GM12892 (cell line): ENCODE results near the gene SLC29A1. TPM values are rescaled to one million over a fixed set of nuclear protein-coding genes. Genes with fewer than 3 reads are reported as not detected.
"Not testable (repeated sequence)": the region's sequence is repeated elsewhere in the genome, so short reads cannot be mapped to it uniquely, and the experiment has no call there.

Experiments used
- DNase-seq: peaks from one replicate; pipeline ENCODE4 v3.0.0; 2011; ENCODE audit not compliant: insufficient read length
- FAIRE-seq: peaks from 2 replicates; lab custom pipeline; 2011; peaks lifted over from hg19 to GRCh38; lab: Jason Lieb, UNC
- POLR2A ChIP-seq: IDR thresholded peaks from 2 replicates; pipeline ENCODE4 v1.6.1; 2011; ENCODE audit warnings: low read depth, low read length, control low read depth
- POLR2AphosphoS5 ChIP-seq: IDR thresholded peaks from 2 replicates; pipeline ENCODE4 v1.6.1; 2011; ENCODE audit warnings: low read depth, low read length, control low read depth
- TAF1 ChIP-seq: IDR thresholded peaks from 2 replicates; pipeline ENCODE4 v1.6.1; 2011; ENCODE audit warnings: low read depth, mild to moderate bottlenecking, control low read depth, low read length, borderline replicate concordance
- polyA plus RNA-seq: library from polyadenylated mRNA; unstranded; fragments of >200 nt; gene quantifications from one replicate; pipeline ENCODE4 v1.2.1, GENCODE V29; 2012; ENCODE audit warnings: missing spikeins, inconsistent platforms; ENCODE audit not compliant: missing spikeins

Gene SLC29A1
- polyA plus RNA-seq = 53.0 TPM

GRCh38 chr6:44223319-44224028 lies at the start of gene SLC29A1:
SLC29A1 (plus strand) TSS chr6:44223595; CDS start chr6:44227314, 3,719 bp downstream.
- DNase-seq (peak; percentile 93), FAIRE-seq (peak; percentile 67)
- TF ChIP-seq TAF1 (0 out of 2 replicates have a peak, but pooled peaks have one; percentile 20), POLR2A (peak; percentile 68), POLR2AphosphoS5 (peak; percentile 36)

- no peak for TF ChIP-seq POLR2AphosphoS5
- no peak for TF ChIP-seq TAF1
- TF ChIP-seq POLR2A = no peak
- no peak for FAIRE-seq
- no peak for DNase-seq
Measured at GRCh38 chr6:44176130-44176761, 47.1 kb upstream of the SLC29A1 start.

GRCh38 chr6:44176762-44177509 lies 46.5 kb upstream of the SLC29A1 start:
- DNase-seq (peak; percentile 61), FAIRE-seq (peak; percentile 76)
- no peak for TF ChIP-seq TAF1
- no peak for TF ChIP-seq POLR2A
- no peak for TF ChIP-seq POLR2AphosphoS5

GRCh38 chr6:44177691-44178423 lies 45.5 kb upstream of the SLC29A1 start:
- no peak for FAIRE-seq
- no peak for TF ChIP-seq POLR2A
- DNase-seq = no peak

GRCh38 chr6:44178424-44179071 lies 44.8 kb upstream of the SLC29A1 start:
- TF ChIP-seq POLR2A = no peak
- TF ChIP-seq POLR2AphosphoS5 = no peak
- no peak for TF ChIP-seq TAF1
- DNase-seq (no peak), FAIRE-seq (no peak)

- DNase-seq (no peak), FAIRE-seq (no peak)
Measured at GRCh38 chr6:44179072-44179536, 44.3 kb upstream of the SLC29A1 start.

GRCh38 chr6:44179648-44180047 lies 43.7 kb upstream of the SLC29A1 start:
- DNase-seq = no peak
- TF ChIP-seq TAF1 (no peak), POLR2A (no peak), POLR2AphosphoS5 (no peak)
- no peak for FAIRE-seq

More at GRCh38 chr6:44179072-44179536, 44.3 kb upstream of the SLC29A1 start:
- TF ChIP-seq POLR2AphosphoS5 (no peak), POLR2A (no peak), TAF1 (no peak)

GRCh38 chr6:44180406-44180805 lies 43.0 kb upstream of the SLC29A1 start:
- DNase-seq (no peak), FAIRE-seq (no peak)
- no peak for TF ChIP-seq TAF1
- no peak for TF ChIP-seq POLR2A
- no peak for TF ChIP-seq POLR2AphosphoS5

GRCh38 chr6:44180886-44181285 lies 42.5 kb upstream of the SLC29A1 start:
- DNase-seq (no peak), FAIRE-seq (no peak)
- TF ChIP-seq POLR2AphosphoS5 = no peak
- TF ChIP-seq TAF1 = no peak
- no peak for TF ChIP-seq POLR2A

GRCh38 chr6:44181784-44182183 lies 41.6 kb upstream of the SLC29A1 start:
- DNase-seq, FAIRE-seq: not testable (repeated sequence)
